Activated CD8-positive, alpha-beta T cell treated with anti-CD3 and anti-CD28 coated beads, Interleukin-2, amount 10 ng/mL, durations not matched to agents 7 days and 5 days (primary cell): Measurements from ENCODE around the gene RAI2. TPM values are rescaled to one million over a fixed set of nuclear protein-coding genes. Genes with fewer than 3 reads are reported as not detected.
A peak's percentile ranks its signal among the peaks of the same experiment; 100 is the strongest.

Source experiments
- ATAC-seq: fragments of 150-1000 bp; cut with Tn5 transposase; one replicate; pipeline ENCODE4 v1.10.0; 2021; ENCODE audit warnings: moderate library complexity
- CTCF ChIA-PET: fragments of 350-600 bp; sonication (Branson Sonifier 250); formaldehyde crosslinking; loops from one replicate; lab custom pipeline; 2021; ENCODE audit warnings: antibody characterized with exemption; lab: Charles Lee
- POLR2A ChIA-PET: fragments of 350-600 bp; sonication (Branson Sonifier 250); formaldehyde crosslinking; loops from one replicate; lab custom pipeline; 2021; ENCODE audit warnings: antibody characterized with exemption; lab: Charles Lee
- DNase-seq: peaks from one replicate; pipeline ENCODE4 v3.0.0-alpha.2; 2020
- H3K27ac Mint-ChIP-seq: one replicate; pipeline ENCODE4 v1.8.0; 2021; ENCODE audit warnings: mild to moderate bottlenecking, mixed read lengths
- H3K27me3 Mint-ChIP-seq: one replicate; pipeline ENCODE4 v1.8.0; 2021; ENCODE audit warnings: low read depth, mixed read lengths
- H3K36me3 Mint-ChIP-seq: one replicate; pipeline ENCODE4 v1.8.0; 2021; ENCODE audit warnings: low read depth, mixed read lengths
- H3K4me1 Mint-ChIP-seq: one replicate; pipeline ENCODE4 v1.8.0; 2021; ENCODE audit warnings: low read depth, mixed read lengths
- H3K4me3 Mint-ChIP-seq: one replicate; pipeline ENCODE4 v1.8.0; 2021; ENCODE audit warnings: mild to moderate bottlenecking, mixed read lengths
- H3K9me3 Mint-ChIP-seq: one replicate; pipeline ENCODE4 v1.8.0; 2022; ENCODE audit warnings: mixed read lengths; ENCODE audit not compliant: insufficient read depth
- total RNA-seq, 2 experiments: library from RNA; stranded (reverse); gene quantifications; one replicate each; pipeline ENCODE4 v1.2.3, GENCODE V29; 2021

Gene RAI2
- total RNA-seq, 2 experiments from 2014 or later, result not detected

DNA sequence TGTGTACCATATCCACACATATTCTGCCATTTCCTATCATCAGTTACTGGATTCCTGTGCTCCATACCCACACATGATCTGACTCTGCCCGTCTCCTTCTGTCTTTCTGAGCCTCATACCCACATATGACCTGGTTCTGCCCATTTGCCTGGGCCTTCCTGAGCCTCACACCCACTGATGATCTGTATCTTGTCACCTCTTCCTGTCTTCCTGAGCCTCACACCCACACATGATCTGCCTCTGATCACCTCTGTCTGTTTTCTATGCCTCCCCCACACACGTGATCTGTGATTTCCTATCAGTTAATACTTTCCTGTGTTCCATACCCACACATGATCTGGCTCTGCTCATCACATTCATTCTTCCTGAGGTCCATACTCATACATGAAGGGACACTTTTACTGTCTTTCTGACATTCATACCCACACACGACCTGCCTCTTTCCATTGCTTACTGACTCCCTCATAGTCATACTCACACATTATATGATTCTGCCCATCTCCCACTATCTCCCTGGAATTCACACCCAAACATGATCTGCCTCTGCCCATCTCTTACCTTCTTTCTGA, 91.3 kb downstream of the RAI2 start:
- H3K27me3 Mint-ChIP-seq, result no peaks in the 10 kb centered on the region
- no peaks in the 10 kb centered on the region for H3K36me3 Mint-ChIP-seq
- POLR2A ChIA-PET, result no interaction called here
- no peaks in the 10 kb centered on the region for H3K9me3 Mint-ChIP-seq
- no peaks in the 10 kb centered on the region for H3K4me1 Mint-ChIP-seq
- no peak for ATAC-seq
- no peak overlapping the region for H3K27ac Mint-ChIP-seq
- no peak overlapping the region for H3K4me3 Mint-ChIP-seq
- DNase-seq, result peak; percentile 21
- CTCF ChIA-PET, result no interaction called here

GRCh38 chrX:17768997-17769396, 92.1 kb downstream of the RAI2 start:
- Mint-ChIP-seq H3K4me1 (no peaks in the 10 kb centered on the region), H3K27ac (no peak overlapping the region), H3K27me3 (no peaks in the 10 kb centered on the region), H3K36me3 (no peaks in the 10 kb centered on the region), H3K4me3 (no peak overlapping the region), H3K9me3 (no peaks in the 10 kb centered on the region)
- POLR2A ChIA-PET, result no interaction called here
- DNase-seq (no peak), ATAC-seq (no peak)
- CTCF ChIA-PET, result no interaction called here

DNA sequence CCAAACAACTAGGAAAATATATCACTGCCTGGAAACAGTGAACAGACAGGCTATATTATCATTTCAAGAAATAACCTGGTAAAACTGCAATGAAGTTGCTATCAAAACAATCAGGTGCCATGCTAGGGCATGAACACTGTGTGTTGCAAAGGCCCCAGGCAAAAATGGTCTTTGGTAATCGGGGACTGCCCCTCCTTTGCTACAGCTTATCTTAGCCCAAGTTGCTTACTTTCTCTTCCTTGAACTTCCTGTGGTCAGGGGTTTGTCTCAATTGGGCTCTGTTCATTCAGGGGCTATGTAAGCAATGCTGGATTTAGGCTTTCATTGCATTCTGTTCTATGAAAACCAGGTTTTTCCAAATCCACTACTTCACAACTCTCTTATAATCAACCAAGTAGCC, 93.4 kb downstream of the RAI2 start:
- H3K9me3 Mint-ChIP-seq, result no peaks in the 10 kb centered on the region
- H3K36me3 Mint-ChIP-seq, result no peaks in the 10 kb centered on the region
- H3K4me1 Mint-ChIP-seq, result no peaks in the 10 kb centered on the region
- ATAC-seq (no peak), DNase-seq (no peak)
- H3K4me3 Mint-ChIP-seq, result no peak overlapping the region
- ChIA-PET POLR2A (no interaction called here), CTCF (no interaction called here)
- H3K27ac Mint-ChIP-seq, result no peak overlapping the region
- H3K27me3 Mint-ChIP-seq, result no peaks in the 10 kb centered on the region

DNA sequence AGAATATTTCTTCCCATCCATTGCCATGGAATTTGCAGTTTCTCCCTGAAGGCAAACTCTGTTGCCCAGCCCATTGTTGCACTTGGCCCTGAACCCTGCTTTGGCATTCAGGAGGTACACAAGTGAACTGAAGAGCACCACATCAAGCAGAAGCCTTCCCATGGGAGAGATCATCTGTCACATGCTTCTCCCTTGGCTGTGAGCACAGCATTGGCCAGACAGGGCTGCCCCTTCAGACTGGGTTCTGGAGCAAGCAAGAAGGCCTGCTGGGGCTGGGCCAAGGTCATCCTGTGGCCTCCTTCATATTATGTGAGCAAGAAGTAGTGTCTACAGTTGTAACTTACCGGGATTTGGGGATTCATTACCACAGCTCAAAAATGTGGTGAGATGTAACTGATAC, 101.1 kb downstream of the RAI2 start:
- Mint-ChIP-seq H3K27ac (no peak overlapping the region), H3K4me3 (no peak overlapping the region), H3K9me3 (no peaks in the 10 kb centered on the region), H3K36me3 (no peaks in the 10 kb centered on the region), H3K4me1 (peaks cover 4% of the 10 kb centered on the region), H3K27me3 (no peaks in the 10 kb centered on the region)
- ChIA-PET CTCF (no interaction called here), POLR2A (no interaction called here)
- no peak for ATAC-seq
- DNase-seq, result no peak

GRCh38 chrX:17758382-17758781, 102.7 kb downstream of the RAI2 start:
- Mint-ChIP-seq H3K4me3 (no peak overlapping the region), H3K9me3 (no peaks in the 10 kb centered on the region), H3K27me3 (no peaks in the 10 kb centered on the region), H3K36me3 (no peaks in the 10 kb centered on the region), H3K27ac (no peak overlapping the region), H3K4me1 (peaks cover 4% of the 10 kb centered on the region)
- POLR2A ChIA-PET, result no interaction called here
- ATAC-seq, result no peak
- CTCF ChIA-PET, result no interaction called here
- no peak for DNase-seq

- Mint-ChIP-seq H3K36me3 (peaks cover 6% of the 10 kb centered on the region), H3K27me3 (no peaks in the 10 kb centered on the region), H3K4me1 (no peaks in the 10 kb centered on the region), H3K9me3 (no peaks in the 10 kb centered on the region), H3K4me3 (no peak overlapping the region), H3K27ac (no peak overlapping the region)
- ATAC-seq (no peak), DNase-seq (no peak)
- POLR2A ChIA-PET, result no interaction called here
- CTCF ChIA-PET, result no interaction called here
Measured at GRCh38 chrX:17750436-17750835, 110.7 kb downstream of the RAI2 start.

Other genes starting within 250 kb of the RAI2 start
- 1 to 10 TPM; 5.7 to 6.1 TPM for gene SCML1, start 123.8 kb downstream of the RAI2 start, total RNA-seq